ENCODE data around the gene CCN6.
A peak's percentile ranks its signal among the peaks of the same experiment; 100 is the strongest.

CCN6 gene

GRCh38 chr6:112010328-112010727 is 43.6 kb upstream of the CCN6 start:
- in situ Hi-C loops (cut with HindIII; ENCODE audit: low sequenced_read_pairs) = no loop called here
- DNase-seq (ENCODE audit: low read depth) = no peak
- TF ChIP-seq CTCF (IDR thresholded peaks at IDR 0.05; ENCODE audit: low read depth, low read length, missing control alignments) = no peak
- no peak overlapping the region for H3K4me3 ChIP-seq (ENCODE audit: low read depth, low read length)

- H3K4me3 ChIP-seq (ENCODE audit: low read depth, low read length) = no peak overlapping the region
- no peak for TF ChIP-seq CTCF (IDR thresholded peaks at IDR 0.05; ENCODE audit: low read depth, low read length, missing control alignments)
- DNase-seq (ENCODE audit: low read depth) = no peak
- in situ Hi-C loops (cut with HindIII; ENCODE audit: low sequenced_read_pairs) = no loop called here
Measured at GRCh38 chr6:112013051-112013450, 40.9 kb upstream of the CCN6 start.

- DNase-seq (ENCODE audit: low read depth) = peak; percentile 53
- in situ Hi-C loops (cut with HindIII; ENCODE audit: low sequenced_read_pairs) = no loop called here
- no peak for TF ChIP-seq CTCF (IDR thresholded peaks at IDR 0.05; ENCODE audit: low read depth, low read length, missing control alignments)
- no peak overlapping the region for H3K4me3 ChIP-seq (ENCODE audit: low read depth, low read length)
Measured at GRCh38 chr6:112014483-112014882, 39.4 kb upstream of the CCN6 start.

GRCh38 chr6:112015725-112016124 is 38.2 kb upstream of the CCN6 start:
- no peak overlapping the region for H3K4me3 ChIP-seq (ENCODE audit: low read depth, low read length)
- DNase-seq (ENCODE audit: low read depth) = no peak
- TF ChIP-seq CTCF (IDR thresholded peaks at IDR 0.05; ENCODE audit: low read depth, low read length, missing control alignments) = no peak
- in situ Hi-C loops (cut with HindIII; ENCODE audit: low sequenced_read_pairs) = no loop called here

- in situ Hi-C loops (cut with HindIII; ENCODE audit: low sequenced_read_pairs) = no loop called here
Measured at GRCh38 chr6:112016320-112016719, 37.6 kb upstream of the CCN6 start.

GRCh38 chr6:112017169-112017568 is 36.7 kb upstream of the CCN6 start:
- H3K4me3 ChIP-seq (ENCODE audit: low read depth, low read length) = no peak overlapping the region
- DNase-seq (ENCODE audit: low read depth) = no peak
- no peak for TF ChIP-seq CTCF (IDR thresholded peaks at IDR 0.05; ENCODE audit: low read depth, low read length, missing control alignments)
- in situ Hi-C loops (cut with HindIII; ENCODE audit: low sequenced_read_pairs) = no loop called here

More at GRCh38 chr6:112016320-112016719, 37.6 kb upstream of the CCN6 start:
- no peak overlapping the region for H3K4me3 ChIP-seq (ENCODE audit: low read depth, low read length)
- TF ChIP-seq CTCF (IDR thresholded peaks at IDR 0.05; ENCODE audit: low read depth, low read length, missing control alignments) = no peak
- no peak for DNase-seq (ENCODE audit: low read depth)

Data from astrocyte of the cerebellum (primary cell).